ENCODE measurements around the gene CDHR3. TPM values are rescaled to one million over a fixed set of nuclear protein-coding genes. Genes with fewer than 3 reads are reported as not detected.

CDHR3 gene
- total and polyA plus RNA-seq, 8 donors, result 0.86 to 3.7 (median 1.9) TPM

DNA sequence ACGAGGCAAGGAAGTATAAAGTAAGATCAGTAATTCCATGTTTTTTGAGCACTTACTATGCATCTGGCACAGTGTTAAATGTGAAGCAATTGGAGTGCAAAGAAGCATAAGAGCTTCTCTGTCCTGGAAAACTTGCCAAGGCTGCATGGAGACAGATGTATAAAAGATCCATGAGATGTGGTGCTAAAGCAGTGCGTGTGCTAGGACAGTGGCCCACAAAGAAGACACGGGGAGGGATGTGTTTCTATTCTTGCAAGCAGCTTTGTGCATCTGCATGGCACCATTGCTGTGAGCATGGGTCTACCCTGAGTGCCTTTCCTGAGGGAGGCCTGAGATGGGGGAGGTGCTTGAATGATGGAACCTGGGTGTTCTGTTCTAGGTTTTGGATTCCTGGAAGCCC, 5.1 kb upstream of the CDHR3 start:
- DNase-seq, result no peak
- no peak overlapping the region for H3K27ac ChIP-seq
- H3K9me3 ChIP-seq, result no peaks in the 10 kb centered on the region
- WGBS, 2 donors, result 71 to 74% methylated on average over 3 of the region's 3 CpGs
- no peaks in the 10 kb centered on the region for H3K27me3 ChIP-seq
- no peak overlapping the region for H3K4me3 ChIP-seq
- TF ChIP-seq, protein P1, sequence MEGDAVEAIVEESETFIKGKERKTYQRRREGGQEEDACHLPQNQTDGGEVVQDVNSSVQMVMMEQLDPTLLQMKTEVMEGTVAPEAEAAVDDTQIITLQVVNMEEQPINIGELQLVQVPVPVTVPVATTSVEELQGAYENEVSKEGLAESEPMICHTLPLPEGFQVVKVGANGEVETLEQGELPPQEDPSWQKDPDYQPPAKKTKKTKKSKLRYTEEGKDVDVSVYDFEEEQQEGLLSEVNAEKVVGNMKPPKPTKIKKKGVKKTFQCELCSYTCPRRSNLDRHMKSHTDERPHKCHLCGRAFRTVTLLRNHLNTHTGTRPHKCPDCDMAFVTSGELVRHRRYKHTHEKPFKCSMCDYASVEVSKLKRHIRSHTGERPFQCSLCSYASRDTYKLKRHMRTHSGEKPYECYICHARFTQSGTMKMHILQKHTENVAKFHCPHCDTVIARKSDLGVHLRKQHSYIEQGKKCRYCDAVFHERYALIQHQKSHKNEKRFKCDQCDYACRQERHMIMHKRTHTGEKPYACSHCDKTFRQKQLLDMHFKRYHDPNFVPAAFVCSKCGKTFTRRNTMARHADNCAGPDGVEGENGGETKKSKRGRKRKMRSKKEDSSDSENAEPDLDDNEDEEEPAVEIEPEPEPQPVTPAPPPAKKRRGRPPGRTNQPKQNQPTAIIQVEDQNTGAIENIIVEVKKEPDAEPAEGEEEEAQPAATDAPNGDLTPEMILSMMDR (IDR thresholded peaks at IDR 0.05), result no peak
- H3K4me1 ChIP-seq, result peaks cover 0 to 4% (median 0%) of the 10 kb centered on the region in 3 donors
- intact Hi-C loops (cut with DNase I), result no loop called here
- FAIRE-seq, result no peak
- no peaks in the 10 kb centered on the region for H3K36me3 ChIP-seq
- no peak for ATAC-seq

- Histone ChIP-seq H3K36me3 (no peaks in the 10 kb centered on the region), H3K4me1 (peaks cover 0 to 4% (median 0%) of the 10 kb centered on the region in 3 donors), H3K27ac (no peak overlapping the region), H3K27me3 (no peaks in the 10 kb centered on the region), H3K9me3 (no peaks in the 10 kb centered on the region), H3K4me3 (no peak overlapping the region)
- no peak for FAIRE-seq
- peak in 1 of 4 donors; percentile 18 for ATAC-seq
- intact Hi-C loops (cut with DNase I), result no loop called here
- WGBS, 2 donors, result 78 to 82% methylated on average over 7 of the region's 7 CpGs
- DNase-seq, result no peak
- TF ChIP-seq, protein P1 (IDR thresholded peaks at IDR 0.05), result no peak
Observed at GRCh38 chr7:105962353-105962752, 711 bp upstream of the CDHR3 start.

DNA sequence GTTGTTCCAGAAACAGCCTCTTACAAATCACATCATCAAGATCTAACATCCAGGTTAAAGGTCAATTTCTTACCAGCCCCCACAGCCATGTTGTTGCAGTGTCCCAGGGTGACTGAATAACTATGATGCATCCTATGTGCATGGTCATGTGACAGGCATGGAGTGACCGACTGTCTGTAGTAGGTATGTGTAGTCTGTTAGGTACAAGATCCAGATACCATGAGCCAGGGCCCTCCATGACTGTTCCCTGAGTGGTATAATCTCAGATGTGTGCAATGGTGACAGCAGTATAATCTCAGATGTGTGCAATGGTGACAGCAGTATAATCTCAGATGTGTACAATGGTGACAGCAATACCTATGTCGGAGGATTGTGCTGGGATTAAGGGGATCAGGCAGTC, 8.8 kb downstream of the CDHR3 start:
- no peak for FAIRE-seq
- Histone ChIP-seq H3K27me3 (no peaks in the 10 kb centered on the region), H3K4me3 (no peak overlapping the region), H3K27ac (no peak overlapping the region), H3K36me3 (no peaks in the 10 kb centered on the region), H3K4me1 (no peaks in the 10 kb centered on the region), H3K9me3 (no peaks in the 10 kb centered on the region)
- TF ChIP-seq, protein P1 (IDR thresholded peaks at IDR 0.05), result no peak
- 84 to 87% methylated on average over 2 of the region's 2 CpGs for WGBS, 2 donors
- no peak for ATAC-seq
- no peak for DNase-seq
- intact Hi-C loops (cut with DNase I), result no loop called here

GRCh38 chr7:105972276-105972675, 9.2 kb downstream of the CDHR3 start:
- TF ChIP-seq, protein P1 (IDR thresholded peaks at IDR 0.05), result no peak
- FAIRE-seq, result no peak
- no peaks in the 10 kb centered on the region for H3K9me3 ChIP-seq
- intact Hi-C loops (cut with DNase I), result no loop called here
- no peak for DNase-seq
- WGBS, 2 donors, result 43 to 73% methylated on average over 4 of the region's 4 CpGs
- H3K36me3 ChIP-seq, result no peaks in the 10 kb centered on the region
- H3K4me3 ChIP-seq, result no peak overlapping the region
- H3K27ac ChIP-seq, result no peak overlapping the region
- H3K27me3 ChIP-seq, result no peaks in the 10 kb centered on the region
- no peaks in the 10 kb centered on the region for H3K4me1 ChIP-seq
- no peak for ATAC-seq

- H3K27ac ChIP-seq, result no peak overlapping the region
- ATAC-seq, result no peak
- intact Hi-C loops (cut with DNase I), result no loop called here
- H3K27me3 ChIP-seq, result no peaks in the 10 kb centered on the region
- no peak overlapping the region for H3K4me3 ChIP-seq
- WGBS, 2 donors, result 81 to 87% methylated on average over 5 of the region's 5 CpGs
- TF ChIP-seq, protein P1 (IDR thresholded peaks at IDR 0.05), result no peak
- no peaks in the 10 kb centered on the region for H3K9me3 ChIP-seq
- no peaks in the 10 kb centered on the region for H3K36me3 ChIP-seq
- no peak for FAIRE-seq
- no peak for DNase-seq
- peaks cover 0 to 4% (median 0%) of the 10 kb centered on the region in 3 donors for H3K4me1 ChIP-seq
Observed at GRCh38 chr7:105974471-105974870, 11.4 kb downstream of the CDHR3 start.
